NCI-H510A (cell line): ENCODE results near the gene NPC1L1.

ENCODE experiments used
- DNase-seq: peaks from one replicate; lab custom pipeline; 2025; lab: John Stamatoyannopoulos, UW

The NPC1L1 gene

GRCh38 chr7:44541028-44541869 lies at the start of gene NPC1L1:
Gene NPC1L1, minus strand, starts transcription at chr7:44541330. Its CDS starts 71 bp downstream, at chr7:44541259.
- no peak for DNase-seq

GRCh38 chr7:44590910-44591309 lies 49.8 kb upstream of the NPC1L1 start:
- DNase-seq, result no peak

GRCh38 chr7:44587843-44588711 lies 46.9 kb upstream of the NPC1L1 start:
- DNase-seq, result peak; percentile 20

DNA sequence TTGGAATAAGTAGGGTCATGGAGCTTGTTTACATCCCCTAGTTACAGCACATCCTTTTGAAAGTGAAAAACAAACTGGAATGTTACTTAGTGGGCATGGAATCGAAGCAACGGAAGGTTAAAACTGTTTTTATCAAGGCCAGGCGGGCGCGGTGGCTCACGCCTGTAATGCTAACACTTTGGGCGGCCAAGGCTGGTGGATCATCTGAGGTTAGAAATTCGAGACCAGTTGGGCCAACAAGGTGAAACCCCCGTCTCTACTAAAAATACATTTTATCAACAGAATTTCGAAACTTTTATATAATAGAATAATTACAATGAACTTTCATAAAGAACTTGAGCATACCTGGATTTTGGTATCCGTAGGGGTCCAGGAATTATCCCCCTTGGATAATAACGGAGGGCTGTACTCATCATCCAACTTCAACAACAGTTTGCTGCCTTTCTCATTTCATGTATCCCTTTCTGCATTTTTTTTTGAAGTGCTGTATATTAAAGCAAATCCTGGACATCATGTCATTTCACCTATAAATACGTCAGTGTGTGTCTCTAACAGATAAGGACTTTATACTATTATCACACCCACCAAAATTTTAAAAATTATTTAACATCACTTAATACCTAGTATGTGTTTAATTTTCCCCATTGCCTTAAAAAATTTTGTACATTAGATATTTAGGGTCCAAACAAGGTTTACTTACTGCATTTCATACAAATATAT lies 42.2 kb upstream of the NPC1L1 start:
- DNase-seq, result no peak

- DNase-seq, result peak; percentile 93
These were observed 40.9 kb upstream of the NPC1L1 start, which contains the start of gene TMED4 for GRCh38 chr7:44581879-44582603. Gene TMED4, minus strand, starts transcription at chr7:44582231. Its CDS starts 25 bp downstream, at chr7:44582206.

- DNase-seq, result no peak
These were observed 40.1 kb upstream of the NPC1L1 start for GRCh38 chr7:44580945-44581878.

DNA sequence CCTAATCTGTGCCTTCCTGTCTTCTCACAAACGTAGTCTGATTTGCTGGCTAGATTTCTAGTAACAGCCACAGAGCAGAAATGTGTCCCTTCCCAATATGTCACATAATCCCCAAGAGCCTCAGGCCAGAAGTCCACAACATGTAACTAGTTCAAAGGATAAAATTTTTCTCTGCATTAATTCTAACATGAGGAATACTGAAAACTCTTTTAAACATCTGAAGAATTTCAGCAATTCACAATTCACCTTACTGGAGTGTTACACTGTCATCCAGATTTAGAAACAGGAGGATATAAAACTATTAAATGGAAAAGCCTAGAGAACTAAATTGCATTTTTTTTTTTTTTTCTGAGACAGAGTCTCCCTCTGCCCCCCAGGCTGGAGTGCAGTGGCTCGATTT lies 35.1 kb upstream of the NPC1L1 start:
- no peak for DNase-seq

GRCh38 chr7:44575054-44575453 lies 33.9 kb upstream of the NPC1L1 start:
- no peak for DNase-seq

GRCh38 chr7:44574287-44574872 lies 33.2 kb upstream of the NPC1L1 start:
- DNase-seq, result no peak

GRCh38 chr7:44573464-44574286 lies 32.5 kb upstream of the NPC1L1 start, which contains the start of gene DDX56:
Gene DDX56, minus strand, starts transcription at chr7:44573908. Its CDS starts 13 bp downstream, at chr7:44573895.
- DNase-seq, result peak; percentile 87

- no peak for DNase-seq
These were observed 31.6 kb upstream of the NPC1L1 start for GRCh38 chr7:44572771-44573170.

- no peak for DNase-seq
These were observed 28.8 kb upstream of the NPC1L1 start for GRCh38 chr7:44569959-44570358.

DNA sequence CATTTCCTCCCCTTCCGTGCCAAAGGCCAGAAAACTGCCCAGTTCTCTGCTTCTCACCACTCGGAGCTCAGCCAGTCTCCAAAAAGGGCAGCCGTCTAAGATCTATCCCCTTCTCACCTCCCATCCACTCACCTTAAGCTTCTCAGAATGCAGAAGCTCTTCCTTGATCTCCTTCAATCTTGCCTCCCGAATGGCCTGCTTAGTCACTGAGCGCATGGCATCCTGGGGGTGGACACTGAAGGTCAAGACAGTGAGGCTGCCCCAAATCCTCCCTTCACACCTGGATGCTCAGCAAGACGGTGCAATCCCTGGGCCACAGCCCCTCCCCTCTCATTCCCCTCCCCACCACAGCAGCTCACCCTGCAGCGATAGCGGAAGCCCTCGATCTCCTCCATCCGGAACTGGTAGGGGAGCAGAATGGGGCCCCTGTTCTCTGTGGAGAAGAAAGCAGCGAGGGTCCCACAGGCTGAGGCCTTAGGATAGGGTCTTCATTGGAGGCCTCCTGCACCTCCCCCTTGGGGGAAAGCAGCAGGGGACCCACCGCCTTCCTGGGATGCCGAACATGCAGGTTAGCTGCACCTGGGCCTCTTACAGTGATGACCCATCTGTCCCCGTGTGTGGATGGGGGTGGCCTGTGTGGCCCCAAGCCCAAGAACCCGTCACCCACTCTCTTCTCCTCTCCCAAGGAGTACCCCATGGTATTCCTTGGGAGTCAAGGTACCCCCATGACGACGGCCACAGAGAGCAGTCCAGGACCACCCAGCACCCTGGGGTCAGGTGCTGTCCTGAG lies 27.8 kb upstream of the NPC1L1 start:
- DNase-seq, result no peak

GRCh38 chr7:44567884-44568283 lies 26.8 kb upstream of the NPC1L1 start:
- no peak for DNase-seq

GRCh38 chr7:44566680-44567079 lies 25.6 kb upstream of the NPC1L1 start:
- no peak for DNase-seq

GRCh38 chr7:44565795-44566559 lies 24.8 kb upstream of the NPC1L1 start:
- DNase-seq, result no peak

GRCh38 chr7:44565097-44565794 lies 24.1 kb upstream of the NPC1L1 start:
- no peak for DNase-seq
